Sigmoid colon (tissue), 7 donors: Measurements from ENCODE around the gene ZNF18. TPM values are rescaled to one million over a fixed set of nuclear protein-coding genes. Genes with fewer than 3 reads are reported as not detected.

Source experiments
- DNase-seq: peaks from one replicate; pipeline ENCODE4 v3.0.0-alpha.2; 2019
- H3K27ac ChIP-seq, 4 donors: fragments of 200-600 bp; sonication (generic); one replicate each; pipeline ENCODE4 v1.5.1; 2016 to 2019; ENCODE audit warnings: mild to moderate bottlenecking in 1 of 4
- H3K27me3 ChIP-seq, 3 donors: fragments of 200-600 bp; sonication (generic); one replicate each; pipeline ENCODE4 v1.5.1; 2019; ENCODE audit warnings: mild to moderate bottlenecking in 1 of 3
- H3K36me3 ChIP-seq, 4 donors: fragments of 200-600 bp; sonication (generic); one replicate each; pipeline ENCODE4 v1.5.1; 2016 to 2019
- H3K4me1 ChIP-seq, 4 donors: fragments of 200-600 bp; sonication (generic); one replicate each; pipeline ENCODE4 v1.5.1; 2017 to 2019
- H3K4me3 ChIP-seq, 4 donors: fragments of 200-600 bp; sonication (generic); one replicate each; pipeline ENCODE4 v1.5.1; 2017 to 2019; ENCODE audit warnings: mild to moderate bottlenecking in 2 of 4, moderate library complexity in 1 of 4
- H3K9me3 ChIP-seq, 4 donors: fragments of 200-600 bp in 3 of 4; sonication (generic) in 3 of 4; one replicate each; pipeline versions ENCODE4 v1.5.1 to v1.6.1; 2013 to 2019
- CTCF ChIP-seq, 4 experiments: fragments of 450-650 bp in 3 of 4; fragments of 200-600 bp in 1 of 4; IDR thresholded peaks; one replicate each; pipeline ENCODE4 v1.5.1; 2016 to 2019; ENCODE audit warnings: antibody characterized with exemption in 4 of 4, mild to moderate bottlenecking in 3 of 4, moderate library complexity in 2 of 4
- EP300 ChIP-seq, 4 donors: sonication (generic); formaldehyde crosslinking; IDR thresholded peaks; one replicate each; pipeline ENCODE4 v1.6.1; 2017; ENCODE audit warnings: antibody characterized with exemption in 4 of 4
- POLR2A ChIP-seq, 2 donors: fragments of 450-650 bp; IDR thresholded peaks; one replicate each; pipeline ENCODE4 v1.6.1; 2016; ENCODE audit warnings: antibody characterized with exemption in 2 of 2, mild to moderate bottlenecking in 2 of 2, moderate library complexity in 2 of 2
- POLR2AphosphoS5 ChIP-seq, 4 donors: sonication (generic); formaldehyde crosslinking; IDR thresholded peaks; one replicate each; pipeline ENCODE4 v1.6.1; 2017; ENCODE audit warnings: antibody characterized with exemption in 4 of 4
- WGBS, 2 donors: extraction: QIAGEN DNeasy Blood & Tissue Kit; methylation state at CpG; one replicate each; pipeline ENCODE4 v1.1.7; 2013; 5-methylcytosine and 5-hydroxymethylcytosine counted together
- intact Hi-C: fragments of 100-400 bp; cut with DNase I; formaldehyde crosslinking; loops from one replicate; pipeline ENCODE4 v1.15.1; 2023
- polyA plus RNA-seq, 3 donors: library from polyadenylated mRNA; stranded (reverse); fragments of 200-250 nt; gene quantifications; one replicate each; pipeline ENCODE4 v1.2.3, GENCODE V29; 2013
- total RNA-seq, 4 donors: library from RNA; depleted of rRNA; stranded (reverse); fragments of >200 nt; gene quantifications; one replicate each; pipeline ENCODE4 v1.1.0, GENCODE V29; 2016
- donor health status: healthy with polysubstance abuse.
- donor health status: Bipolar disorder and iron deficiency.
- donor health status: healthy.

ZNF18 gene
- total and polyA plus RNA-seq, 7 donors, result 3.0 to 8.9 (median 5.5) TPM

GRCh38 chr17:11996722-11997146, 541 bp downstream of the ZNF18 start:
- H3K27me3 ChIP-seq, result no peaks in the 10 kb centered on the region
- H3K9me3 ChIP-seq, result no peaks in the 10 kb centered on the region
- intact Hi-C loops, result loop anchor here (1.0 to 10.0 kb wide), 2 partner anchors 24 to 1018 kb away; partner anchors contain the start of genes ELAC2 and MAP2K4
- TF ChIP-seq CTCF (IDR thresholded peaks at IDR 0.05) (peak in 3 of 4 experiments; percentile 28 to 35 (median 29)), POLR2AphosphoS5 (IDR thresholded peaks at IDR 0.05) (no peak)
- H3K4me3 ChIP-seq, result peak overlapping the region; percentile 74 to 92 (median 86)
- H3K27ac ChIP-seq, result peak overlapping the region; percentile 88 to 93 (median 90)
- no peak for DNase-seq
- peaks cover 0 to 14% (median 5%) of the 10 kb centered on the region in 4 donors for H3K4me1 ChIP-seq
- 0 to 1% methylated on average over 14 of the region's 14 CpGs for WGBS, 2 donors
- H3K36me3 ChIP-seq, result peaks cover 0 to 12% (median 5%) of the 10 kb centered on the region in 4 donors

DNA sequence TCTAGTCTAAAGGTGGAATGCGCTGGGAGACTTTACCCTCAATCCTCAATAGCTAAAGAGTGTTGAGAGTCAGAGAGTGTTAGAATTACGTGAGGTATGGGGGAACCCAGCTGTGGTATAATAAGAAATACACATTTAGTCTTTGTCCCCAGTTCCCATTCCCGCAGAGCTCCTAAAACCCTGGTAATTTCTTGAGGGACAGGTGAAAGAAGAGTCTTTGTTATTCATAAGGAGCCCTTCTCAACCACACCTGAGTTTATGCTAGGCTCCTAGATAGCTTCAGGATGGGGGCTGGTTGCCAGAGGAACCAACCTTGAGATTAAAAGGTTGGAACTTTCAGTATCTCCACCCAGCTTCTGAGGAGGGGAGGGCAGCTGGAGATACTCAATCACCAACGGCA, 5.8 kb downstream of the ZNF18 start:
- intact Hi-C loops, result loop anchor here (10.0 kb wide), 1 partner anchor 1023 kb away; the partner anchor contains the start of gene ELAC2
- Histone ChIP-seq H3K9me3 (no peaks in the 10 kb centered on the region), H3K36me3 (peaks cover 0 to 49% (median 19%) of the 10 kb centered on the region in 4 donors), H3K27ac (no peak overlapping the region), H3K27me3 (no peaks in the 10 kb centered on the region), H3K4me1 (peaks cover 0 to 10% (median under 1%) of the 10 kb centered on the region in 4 donors), H3K4me3 (no peak overlapping the region)
- 68 to 70% methylated on average over 4 of the region's 4 CpGs for WGBS, 2 donors
- TF ChIP-seq POLR2A (IDR thresholded peaks at IDR 0.05) (no peak), EP300 (IDR thresholded peaks at IDR 0.05) (no peak), CTCF (IDR thresholded peaks at IDR 0.05) (no peak), POLR2AphosphoS5 (IDR thresholded peaks at IDR 0.05) (no peak)
- no peak for DNase-seq

- no peak for DNase-seq
- Histone ChIP-seq H3K27me3 (no peaks in the 10 kb centered on the region), H3K9me3 (no peaks in the 10 kb centered on the region), H3K4me1 (peaks cover 0 to under 1% (median 0%) of the 10 kb centered on the region in 4 donors), H3K4me3 (no peak overlapping the region), H3K27ac (no peak overlapping the region), H3K36me3 (peaks cover 0 to 51% (median 21%) of the 10 kb centered on the region in 4 donors)
- WGBS, 2 donors, result 23 to 71% methylated on average over 7 of the region's 7 CpGs
- no peak for TF ChIP-seq EP300 (IDR thresholded peaks at IDR 0.05)
- intact Hi-C loops, result loop anchor here (10.0 kb wide), 1 partner anchor 1024 kb away; the partner anchor contains the start of gene ELAC2
These were observed 6.8 kb downstream of the ZNF18 start for GRCh38 chr17:11990363-11990983.

GRCh38 chr17:11986942-11987329, 10.3 kb downstream of the ZNF18 start:
- peak in 3 of 4 experiments; percentile 33 to 51 (median 46) for TF ChIP-seq CTCF (IDR thresholded peaks at IDR 0.05)
- TF ChIP-seq POLR2A (IDR thresholded peaks at IDR 0.05), result no peak
- no peaks in the 10 kb centered on the region for H3K27me3 ChIP-seq
- no peaks in the 10 kb centered on the region for H3K4me1 ChIP-seq
- 67 to 70% methylated on average over 5 of the region's 5 CpGs for WGBS, 2 donors
- no peak for DNase-seq
- no peak overlapping the region for H3K4me3 ChIP-seq
- intact Hi-C loops, result loop anchor here (10.0 kb wide), 1 partner anchor 1112 kb away; no protein-coding TSS in a partner anchor
- H3K27ac ChIP-seq, result no peak overlapping the region
- peaks cover 0 to 68% (median 31%) of the 10 kb centered on the region in 4 donors for H3K36me3 ChIP-seq
- no peaks in the 10 kb centered on the region for H3K9me3 ChIP-seq

DNA sequence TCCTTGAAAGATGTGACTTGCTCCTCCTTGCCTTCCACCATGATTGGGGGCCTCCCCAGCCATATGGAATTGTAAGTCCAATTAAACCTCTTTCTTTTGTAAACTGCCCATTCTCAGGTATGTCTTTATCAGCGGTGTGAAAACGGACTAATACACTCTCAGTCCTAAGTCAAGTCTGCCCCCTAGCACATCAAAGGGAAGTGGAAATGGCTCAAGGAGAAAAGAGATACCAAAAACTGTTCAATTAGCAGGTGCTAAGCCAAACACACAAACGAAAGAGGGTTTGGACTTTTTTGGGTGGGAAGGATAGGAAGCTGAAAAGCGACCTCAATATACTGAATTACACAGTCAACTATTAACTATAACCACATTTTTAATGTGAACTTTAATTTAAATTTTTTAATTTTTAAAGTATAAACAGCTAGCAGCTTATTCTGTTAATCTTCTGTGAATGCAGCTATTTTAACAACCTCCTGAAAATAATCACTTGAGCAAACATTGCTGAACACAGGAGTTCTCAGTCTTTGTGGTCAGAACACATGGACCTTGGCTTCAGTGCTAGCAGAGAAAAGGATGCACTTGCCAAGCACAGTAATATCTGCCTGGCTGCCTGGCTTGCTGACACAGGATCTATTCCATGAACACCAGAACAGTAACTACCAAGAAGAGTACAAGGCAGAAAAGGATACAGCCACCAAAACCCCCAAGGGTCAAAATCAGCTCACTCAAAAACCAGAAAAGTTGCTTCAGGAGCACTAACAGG, 10.9 kb downstream of the ZNF18 start:
- H3K27me3 ChIP-seq, result no peaks in the 10 kb centered on the region
- no peak for DNase-seq
- no peaks in the 10 kb centered on the region for H3K9me3 ChIP-seq
- H3K4me1 ChIP-seq, result no peaks in the 10 kb centered on the region
- intact Hi-C loops, result loop anchor here (10.0 kb wide), 1 partner anchor 1112 kb away; no protein-coding TSS in a partner anchor
- no peak overlapping the region for H3K27ac ChIP-seq
- H3K36me3 ChIP-seq, result peaks cover 0 to 62% (median 29%) of the 10 kb centered on the region in 4 donors
- TF ChIP-seq POLR2AphosphoS5 (IDR thresholded peaks at IDR 0.05), result no peak
- no peak overlapping the region for H3K4me3 ChIP-seq
- WGBS, 2 donors, result 94 to 95% methylated on average over 4 of the region's 4 CpGs
